ENCODE measurements around the gene SRL.

- TF ChIP-seq EP300 (IDR thresholded peaks at IDR 0.05), result no peak
- TF ChIP-seq CTCF (IDR thresholded peaks at IDR 0.05), result no peak
- no peak for TF ChIP-seq POLR2A (IDR thresholded peaks at IDR 0.05)
- no peak for TF ChIP-seq POLR2AphosphoS5 (IDR thresholded peaks at IDR 0.05)
Observed at GRCh38 chr16:4227040-4227332, 14.9 kb downstream of the SRL start.

Data from sigmoid colon (tissue), 4 donors.